SU-DHL-6 (cell line): ENCODE data around the gene OXGR1.

Experiments
- CTCF ChIP-seq: fragments of 200-600 bp; sonication (generic); IDR thresholded peaks from one replicate; pipeline ENCODE4 v1.5.1; 2017; ENCODE audit warnings: antibody characterized with exemption, mild to moderate bottlenecking, low read length, moderate library complexity; ENCODE audit not compliant: insufficient read depth, poor library complexity, severe bottlenecking
- EZH2phosphoT487 ChIP-seq: fragments of 200-600 bp; sonication (generic), shearing (Covaris generic); conservative IDR thresholded peaks from 2 replicates; pipeline ENCODE4 v1.6.1; 2018; ENCODE audit warnings: mild to moderate bottlenecking, antibody characterized with exemption, low read length, moderate library complexity, mixed read lengths

- TF ChIP-seq CTCF (no peak), EZH2phosphoT487 (no peak)
These were observed 3.8 kb upstream of the OXGR1 start for GRCh38 chr13:96998051-96998450.
